SU-DHL-6 (cell line): ENCODE data around the gene INTS11.

Experiments used
- EZH2phosphoT487 ChIP-seq: fragments of 200-600 bp; sonication (generic), shearing (Covaris generic); conservative IDR thresholded peaks from 2 replicates; pipeline ENCODE4 v1.6.1; 2018; ENCODE audit warnings: mild to moderate bottlenecking, antibody characterized with exemption, low read length, moderate library complexity, mixed read lengths
- TF ChIP-seq, protein P1 (sequence below): fragments of 200-600 bp; sonication (generic); IDR thresholded peaks from one replicate; pipeline ENCODE4 v1.5.1; 2017; ENCODE audit warnings: antibody characterized with exemption, mild to moderate bottlenecking, low read length, moderate library complexity; ENCODE audit not compliant: insufficient read depth, poor library complexity, severe bottlenecking

DNA sequence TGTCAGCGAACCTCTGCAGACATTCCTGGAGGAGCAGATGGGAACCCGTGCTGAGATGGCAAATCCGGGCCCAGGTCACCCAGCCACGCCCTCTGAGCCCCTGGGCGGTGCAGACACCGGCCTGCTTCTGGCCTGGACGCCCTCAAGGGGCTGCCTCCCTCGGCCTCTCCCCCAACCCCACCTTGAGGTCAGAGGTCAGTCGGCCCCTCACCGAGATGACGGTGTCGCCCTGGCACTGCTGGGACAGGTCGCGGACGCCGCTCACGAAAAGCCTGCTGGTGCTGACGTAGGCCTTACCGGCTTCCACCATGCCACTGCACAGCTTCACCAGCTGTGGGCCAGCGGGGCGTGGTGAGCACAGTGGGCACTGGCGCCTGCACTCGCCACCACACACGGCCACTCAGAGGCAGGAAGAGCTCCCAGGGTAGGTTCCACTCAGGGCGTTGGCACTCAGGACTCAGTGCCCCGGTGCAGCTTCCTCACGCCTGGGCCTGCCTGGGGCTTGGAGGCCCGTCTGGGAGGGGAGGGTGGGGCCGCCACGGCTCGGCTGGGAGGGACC is 21.4 kb downstream of the INTS11 start:
- TF ChIP-seq, protein P1, sequence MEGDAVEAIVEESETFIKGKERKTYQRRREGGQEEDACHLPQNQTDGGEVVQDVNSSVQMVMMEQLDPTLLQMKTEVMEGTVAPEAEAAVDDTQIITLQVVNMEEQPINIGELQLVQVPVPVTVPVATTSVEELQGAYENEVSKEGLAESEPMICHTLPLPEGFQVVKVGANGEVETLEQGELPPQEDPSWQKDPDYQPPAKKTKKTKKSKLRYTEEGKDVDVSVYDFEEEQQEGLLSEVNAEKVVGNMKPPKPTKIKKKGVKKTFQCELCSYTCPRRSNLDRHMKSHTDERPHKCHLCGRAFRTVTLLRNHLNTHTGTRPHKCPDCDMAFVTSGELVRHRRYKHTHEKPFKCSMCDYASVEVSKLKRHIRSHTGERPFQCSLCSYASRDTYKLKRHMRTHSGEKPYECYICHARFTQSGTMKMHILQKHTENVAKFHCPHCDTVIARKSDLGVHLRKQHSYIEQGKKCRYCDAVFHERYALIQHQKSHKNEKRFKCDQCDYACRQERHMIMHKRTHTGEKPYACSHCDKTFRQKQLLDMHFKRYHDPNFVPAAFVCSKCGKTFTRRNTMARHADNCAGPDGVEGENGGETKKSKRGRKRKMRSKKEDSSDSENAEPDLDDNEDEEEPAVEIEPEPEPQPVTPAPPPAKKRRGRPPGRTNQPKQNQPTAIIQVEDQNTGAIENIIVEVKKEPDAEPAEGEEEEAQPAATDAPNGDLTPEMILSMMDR = no peak
- TF ChIP-seq EZH2phosphoT487 = no peak
